Hypothalamus (tissue), 51 donors: ENCODE measurements around the gene HOXA5.

Source experiments
- DNase-seq, 51 donors: peaks; one replicate each; lab custom pipeline; 2025; lab: John Stamatoyannopoulos, UW

The HOXA5 gene

DNA sequence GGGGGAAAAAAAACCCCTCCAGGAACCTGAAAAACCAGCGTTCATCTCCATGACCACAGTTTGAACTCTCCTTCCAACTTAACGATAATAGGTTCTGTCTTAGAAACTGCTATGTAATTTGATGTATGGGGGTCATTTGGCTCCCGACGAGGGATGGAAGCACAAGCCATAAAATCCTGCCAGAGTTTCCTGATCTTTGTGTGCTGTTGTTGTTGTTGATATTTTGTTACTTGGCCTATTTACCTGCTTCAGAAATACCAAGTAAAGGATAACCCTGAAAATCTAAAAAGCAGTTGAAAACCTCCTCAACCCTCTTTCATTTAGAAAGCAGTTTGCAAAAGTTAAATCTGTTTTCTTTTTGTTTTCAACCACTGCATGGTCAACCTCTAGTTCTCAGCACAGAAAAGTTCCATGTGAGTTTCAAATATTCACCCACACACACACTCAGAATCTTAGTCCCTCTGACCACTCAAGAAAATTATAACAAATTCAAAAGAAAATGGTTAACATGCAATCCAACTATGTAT, 31.7 kb downstream of the HOXA5 start:
- DNase-seq: no peak

DNA sequence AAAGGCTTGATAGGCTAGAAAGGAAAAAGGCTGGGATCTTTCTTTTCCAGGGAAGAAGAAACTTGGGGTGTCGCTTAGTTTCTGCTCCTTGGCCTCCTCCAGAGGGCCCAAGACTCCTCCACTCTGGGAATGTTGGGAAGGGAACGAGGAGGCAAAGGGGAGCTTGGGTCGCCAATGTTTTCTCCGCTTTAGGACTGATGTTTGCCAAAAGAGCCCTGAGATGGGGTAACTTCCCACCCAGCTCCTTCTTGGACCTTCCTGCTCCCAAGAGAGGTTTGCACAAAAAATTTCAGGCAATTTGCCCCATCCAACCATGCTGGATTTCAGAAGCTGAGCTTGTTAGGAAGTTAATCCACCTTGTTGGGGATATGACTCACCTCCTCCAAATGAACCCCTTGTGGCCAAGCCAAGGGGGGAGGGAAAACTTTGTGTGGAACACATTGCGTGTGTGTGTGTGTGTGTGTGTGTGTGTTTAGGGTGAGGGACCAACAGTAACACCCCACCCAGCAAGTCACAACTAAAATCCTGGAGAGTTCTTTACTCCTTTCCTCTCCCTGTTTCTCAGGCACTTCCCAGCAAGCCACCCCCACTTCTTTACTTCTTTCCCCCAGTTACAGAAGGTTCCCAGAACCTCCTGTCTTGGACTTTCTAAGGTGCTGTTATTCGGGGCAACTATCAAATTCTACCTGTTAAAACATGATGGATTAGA, 32.3 kb downstream of the HOXA5 start:
- DNase-seq: no peak

GRCh38 chr7:27110186-27111031, 33.1 kb downstream of the HOXA5 start:
- no peak for DNase-seq

DNA sequence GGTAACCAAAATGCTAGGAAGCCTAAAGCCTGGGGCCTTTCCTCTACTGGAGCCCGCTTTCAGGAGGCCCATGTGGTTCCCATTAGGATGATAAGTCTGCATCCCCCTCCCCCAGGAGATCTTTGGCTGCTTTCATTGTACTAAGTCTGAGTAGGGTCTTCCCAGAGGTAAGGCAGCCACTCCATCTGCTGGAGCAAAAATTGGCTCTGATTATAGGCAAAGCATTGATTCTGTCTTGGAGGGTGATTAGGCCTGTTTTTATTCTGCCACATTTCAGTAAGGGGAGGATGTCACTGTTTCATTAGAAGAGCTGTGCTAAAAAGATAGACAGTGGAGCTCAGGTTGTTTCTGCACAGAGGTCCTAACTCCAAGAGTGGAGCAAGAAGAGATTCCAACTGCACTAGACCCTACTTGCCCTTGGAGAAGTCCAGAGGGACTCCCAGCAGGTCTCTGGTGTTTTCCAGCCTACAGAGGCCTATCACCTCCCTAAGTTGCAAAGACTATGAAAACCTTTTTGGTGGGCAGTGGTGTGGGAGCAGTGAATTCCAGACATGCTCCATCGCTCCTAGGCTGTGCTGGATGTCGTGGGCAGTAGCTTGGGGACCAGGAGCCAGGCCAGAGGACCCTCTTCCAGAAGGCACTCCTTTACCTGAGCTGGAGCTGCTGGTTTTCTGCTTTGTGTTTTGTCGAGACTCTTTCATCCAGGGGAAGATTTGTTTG, 33.9 kb downstream of the HOXA5 start:
- DNase-seq: no peak

- DNase-seq: no peak
Measured at GRCh38 chr7:27108390-27109127, 34.9 kb downstream of the HOXA5 start.

GRCh38 chr7:27107391-27108381, 35.8 kb downstream of the HOXA5 start:
- no peak for DNase-seq

- DNase-seq: no peak
Measured at GRCh38 chr7:27106901-27107240, 36.6 kb downstream of the HOXA5 start.

GRCh38 chr7:27106181-27106900, 37.1 kb downstream of the HOXA5 start:
- no peak for DNase-seq

DNA sequence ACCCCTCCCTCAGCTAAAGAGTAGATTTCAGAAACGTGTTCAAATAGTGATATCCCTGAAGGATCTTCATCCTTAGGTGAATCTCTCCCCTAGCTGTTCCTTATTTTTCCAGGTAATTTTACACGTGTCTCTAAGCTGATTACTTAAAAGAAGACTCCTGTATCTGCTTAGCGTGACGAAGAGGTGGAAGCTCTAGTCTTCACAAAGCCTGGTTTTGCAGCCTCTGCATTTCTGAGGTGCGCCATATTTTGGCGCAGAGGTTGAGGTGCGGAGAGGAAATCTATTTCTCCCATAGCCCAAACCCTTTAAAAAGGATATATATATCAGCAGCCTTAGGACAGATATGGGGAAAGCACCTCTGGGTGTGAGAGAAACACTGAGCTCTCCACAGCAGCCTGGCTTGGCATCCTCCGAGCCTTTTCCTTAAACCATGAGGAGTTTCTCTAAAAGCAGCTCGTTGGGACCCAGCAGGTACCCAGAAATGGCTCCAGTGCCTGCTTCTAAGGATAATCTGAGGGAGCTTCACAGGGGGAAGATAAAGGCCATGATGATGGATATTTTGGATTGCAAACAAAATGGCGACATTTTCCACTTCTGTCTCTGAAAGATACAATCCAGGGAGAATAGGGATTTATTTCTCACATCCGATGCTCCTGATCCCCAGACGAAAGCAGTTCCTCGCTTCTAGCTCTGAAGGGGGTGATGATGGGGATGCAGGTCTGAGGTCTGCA, 38.0 kb downstream of the HOXA5 start:
- no peak for DNase-seq

GRCh38 chr7:27104341-27105058, 39.0 kb downstream of the HOXA5 start:
- no peak for DNase-seq

DNA sequence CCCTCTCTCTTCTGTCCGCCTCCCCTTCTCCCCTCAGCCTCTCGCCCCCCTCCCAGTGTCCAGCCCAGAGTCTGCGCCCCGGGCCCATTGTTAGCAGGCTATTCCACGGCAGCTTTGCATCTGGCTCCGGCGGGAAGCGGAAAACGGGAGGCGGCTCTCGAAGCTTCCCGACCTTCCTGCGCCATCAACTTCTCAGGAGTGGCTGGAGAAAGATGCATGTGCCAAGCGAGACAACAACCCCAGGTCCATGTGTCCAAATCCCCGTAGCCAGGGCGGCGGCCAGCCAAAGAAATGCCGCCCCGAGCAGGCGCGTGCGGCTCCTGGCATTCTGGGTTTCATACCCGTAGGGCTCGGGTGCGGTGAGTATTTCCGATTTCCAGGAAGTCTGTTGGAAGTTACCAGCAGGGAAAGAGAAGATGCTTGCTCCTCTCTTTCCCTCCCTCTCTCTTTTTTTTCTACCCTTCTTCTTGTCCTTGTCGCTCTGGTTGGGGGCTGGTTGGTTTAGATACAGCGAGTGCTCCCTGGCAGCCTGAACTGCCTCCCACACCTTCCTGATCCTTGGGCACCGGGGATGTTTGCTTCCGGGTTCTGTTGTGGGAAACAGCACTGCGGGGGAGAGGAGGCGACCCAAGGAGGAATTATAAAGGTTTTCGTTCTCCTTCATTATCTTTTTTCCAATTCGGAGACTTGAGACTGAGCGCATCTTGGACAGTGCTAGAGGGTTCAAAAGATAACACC, 39.8 kb downstream of the HOXA5 start:
- no peak for DNase-seq

DNA sequence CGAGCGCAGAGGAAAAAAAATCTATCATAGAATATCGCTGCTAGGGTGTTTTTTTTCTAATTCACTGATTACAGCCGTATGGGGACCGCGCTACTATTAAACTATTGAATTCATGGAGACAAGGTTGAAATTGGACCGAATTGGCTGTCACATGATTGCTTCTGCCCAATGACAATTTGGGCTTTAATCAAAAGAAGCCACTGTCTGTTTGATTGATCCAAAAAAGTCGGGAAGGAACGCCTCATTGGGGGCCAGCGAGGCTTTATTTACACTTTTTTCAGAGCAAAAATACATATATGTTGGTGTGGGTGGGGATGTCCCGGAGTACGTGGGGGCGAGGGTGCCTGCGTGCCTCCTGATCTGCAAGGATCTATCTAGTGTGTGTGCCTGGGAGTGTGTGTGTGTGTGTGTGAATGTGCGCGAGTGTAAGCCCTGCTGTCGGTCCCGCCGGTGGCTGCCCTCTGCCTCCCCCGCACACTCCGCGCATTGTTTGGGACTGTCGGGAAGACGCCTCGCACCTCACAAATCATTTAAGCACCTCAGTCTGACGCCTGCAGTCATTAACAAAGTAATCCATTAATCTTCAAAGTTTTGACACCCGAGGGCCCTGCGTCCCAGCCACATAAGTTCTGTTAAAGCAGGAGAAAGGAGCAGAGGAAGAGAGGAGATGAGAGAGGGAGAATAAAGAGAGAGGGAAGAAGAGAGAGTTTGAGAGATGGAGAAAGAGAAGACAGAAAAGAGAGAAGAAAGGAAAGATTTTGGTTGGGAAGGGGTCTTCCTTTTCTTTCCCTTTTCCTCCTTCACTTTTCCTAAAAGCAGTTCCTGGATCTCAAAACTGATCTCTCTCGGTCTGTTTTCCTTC, 40.7 kb downstream of the HOXA5 start, which contains the start of gene HOXA2:
TSS of gene HOXA2 (minus strand) at position 103 of the 862 bp plus-strand sequence. CDS start 183 bp downstream, outside the sequence.
- no peak for DNase-seq

DNA sequence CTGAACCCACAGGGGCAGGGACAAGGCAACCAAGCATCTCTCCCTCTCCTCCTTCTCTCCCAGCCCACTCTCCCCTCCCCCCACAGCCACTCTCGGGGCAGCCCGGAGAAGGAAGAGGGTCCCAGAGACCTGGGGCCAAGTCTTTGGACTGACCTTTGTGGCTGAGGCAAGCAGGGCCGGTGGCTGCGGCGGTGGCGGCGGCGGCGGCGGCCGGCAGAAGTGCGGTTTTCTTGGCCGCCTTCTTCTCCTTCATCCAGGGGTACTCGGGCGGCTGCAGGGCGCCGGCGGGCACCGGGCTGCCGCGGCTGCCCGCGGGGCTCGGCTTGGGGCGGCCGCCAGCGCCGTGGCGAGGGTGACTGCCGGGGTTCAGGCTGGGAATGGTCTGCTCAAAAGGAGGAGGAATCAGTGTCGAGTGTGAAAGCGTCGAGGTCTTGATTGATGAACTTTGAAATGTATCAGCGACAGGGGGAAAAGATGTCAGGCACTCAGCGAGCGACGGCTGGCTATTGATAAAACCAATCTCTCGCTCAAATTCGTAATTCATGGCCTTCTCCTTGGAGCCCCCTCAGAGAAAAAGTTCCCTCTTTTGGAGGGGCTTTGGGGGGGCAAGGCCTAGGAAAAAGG, 41.4 kb downstream of the HOXA5 start:
- no peak for DNase-seq

- no peak for DNase-seq
Measured at GRCh38 chr7:27101171-27101956, 42.1 kb downstream of the HOXA5 start.
